Prostate gland (tissue), 2 donors: ENCODE results near the gene NUDCD3. TPM values are rescaled to one million over a fixed set of nuclear protein-coding genes. Genes with fewer than 3 reads are reported as not detected.

Experiments
- DNase-seq: peaks from one replicate; pipeline ENCODE4 v3.0.0-alpha.2; 2019; ENCODE audit warnings: low spot score
- H3K27ac ChIP-seq, 2 donors: fragments of 200-600 bp; sonication (generic); 2 replicates each; pipeline ENCODE4 v1.5.1; 2017 to 2019
- H3K27me3 ChIP-seq: fragments of 200-600 bp; sonication (generic); replicated peaks from 2 replicates; pipeline ENCODE4 v1.5.1; 2019; ENCODE audit not compliant: insufficient read depth
- H3K36me3 ChIP-seq, 2 donors: fragments of 200-600 bp; sonication (generic); 1 replicate in 1 of 2; 2 replicates in 1 of 2; pipeline versions ENCODE4 v1.5.1 to v1.8.1; 2017 to 2019
- H3K4me1 ChIP-seq: fragments of 200-600 bp; sonication (generic); replicated peaks from 2 replicates; pipeline ENCODE4 v1.5.1; 2019
- H3K4me3 ChIP-seq, 2 donors: fragments of 200-600 bp; sonication (generic); 2 replicates each; pipeline ENCODE4 v1.5.1; 2017 to 2019
- H3K9me3 ChIP-seq: fragments of 200-600 bp; sonication (generic); 2 replicates; pipeline ENCODE4 v1.5.1; 2017
- POLR2A ChIP-seq: fragments of 450-650 bp; IDR thresholded peaks from one replicate; pipeline ENCODE4 v1.6.1; 2016; ENCODE audit warnings: antibody characterized with exemption, mild to moderate bottlenecking
- POLR2AphosphoS5 ChIP-seq: sonication (generic); formaldehyde crosslinking; IDR thresholded peaks from one replicate; pipeline ENCODE4 v1.6.1; 2017; ENCODE audit warnings: antibody characterized with exemption
- WGBS: methylation state at CpG from one replicate; pipeline ENCODE4 v1.1.5; 2018; 5-methylcytosine and 5-hydroxymethylcytosine counted together
- intact Hi-C: fragments of 100-400 bp; cut with DNase I; formaldehyde crosslinking; loops from one replicate; pipeline ENCODE4 v1.14.2; 2022
- total RNA-seq, 2 donors: library from RNA; depleted of rRNA; stranded (reverse); fragments of >200 nt; gene quantifications; one replicate each; pipeline ENCODE4 v1.1.0, GENCODE V29; 2016
- TF ChIP-seq, protein P1 (sequence below), 4 experiments: fragments of 200-600 bp in 2 of 4; fragments of 450-650 bp in 2 of 4; sonication (generic) in 2 of 4; IDR thresholded peaks; 1 replicate in 3 of 4; 2 replicates in 1 of 4; pipeline ENCODE4 v1.5.1; 2016 to 2019; ENCODE audit warnings: antibody characterized with exemption in 4 of 4, mild to moderate bottlenecking in 2 of 4, moderate library complexity in 2 of 4

Gene NUDCD3
- total RNA-seq, 2 donors from 2014 or later: 55.2 to 55.9 TPM

DNA sequence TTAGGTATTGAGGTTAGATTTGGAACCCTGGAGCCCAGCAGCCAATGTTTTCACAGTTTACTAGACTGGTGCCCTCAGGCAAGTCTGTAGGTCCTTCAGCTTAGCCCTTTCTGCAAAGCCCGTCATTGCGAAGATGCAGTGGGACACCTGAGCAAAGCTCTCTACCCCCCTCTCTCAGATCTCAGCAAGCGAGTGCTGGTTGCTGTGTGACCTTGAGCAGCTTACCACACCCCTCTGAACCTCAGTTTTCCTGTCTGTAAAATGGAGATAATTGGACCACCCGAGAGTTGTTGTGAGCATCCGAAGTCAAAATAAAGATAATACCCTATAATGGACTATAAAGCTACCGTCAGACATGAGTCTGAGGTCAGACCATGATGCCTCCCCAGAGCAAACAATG, 47.0 kb upstream of the NUDCD3 start:
- DNase-seq: no peak
- intact Hi-C loops: no loop called here
- 96% methylated on average over 6 of the region's 6 CpGs for WGBS
- TF ChIP-seq, protein P1, sequence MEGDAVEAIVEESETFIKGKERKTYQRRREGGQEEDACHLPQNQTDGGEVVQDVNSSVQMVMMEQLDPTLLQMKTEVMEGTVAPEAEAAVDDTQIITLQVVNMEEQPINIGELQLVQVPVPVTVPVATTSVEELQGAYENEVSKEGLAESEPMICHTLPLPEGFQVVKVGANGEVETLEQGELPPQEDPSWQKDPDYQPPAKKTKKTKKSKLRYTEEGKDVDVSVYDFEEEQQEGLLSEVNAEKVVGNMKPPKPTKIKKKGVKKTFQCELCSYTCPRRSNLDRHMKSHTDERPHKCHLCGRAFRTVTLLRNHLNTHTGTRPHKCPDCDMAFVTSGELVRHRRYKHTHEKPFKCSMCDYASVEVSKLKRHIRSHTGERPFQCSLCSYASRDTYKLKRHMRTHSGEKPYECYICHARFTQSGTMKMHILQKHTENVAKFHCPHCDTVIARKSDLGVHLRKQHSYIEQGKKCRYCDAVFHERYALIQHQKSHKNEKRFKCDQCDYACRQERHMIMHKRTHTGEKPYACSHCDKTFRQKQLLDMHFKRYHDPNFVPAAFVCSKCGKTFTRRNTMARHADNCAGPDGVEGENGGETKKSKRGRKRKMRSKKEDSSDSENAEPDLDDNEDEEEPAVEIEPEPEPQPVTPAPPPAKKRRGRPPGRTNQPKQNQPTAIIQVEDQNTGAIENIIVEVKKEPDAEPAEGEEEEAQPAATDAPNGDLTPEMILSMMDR (IDR thresholded peaks at IDR 0.05): no peak
- TF ChIP-seq POLR2AphosphoS5: no peak
- Histone ChIP-seq H3K36me3 (no peaks in the 10 kb centered on the region), H3K4me1 (no peaks in the 10 kb centered on the region), H3K9me3 (no peaks in the 10 kb centered on the region), H3K27ac (no peak overlapping the region), H3K4me3 (no peak overlapping the region), H3K27me3 (no peaks in the 10 kb centered on the region)

DNA sequence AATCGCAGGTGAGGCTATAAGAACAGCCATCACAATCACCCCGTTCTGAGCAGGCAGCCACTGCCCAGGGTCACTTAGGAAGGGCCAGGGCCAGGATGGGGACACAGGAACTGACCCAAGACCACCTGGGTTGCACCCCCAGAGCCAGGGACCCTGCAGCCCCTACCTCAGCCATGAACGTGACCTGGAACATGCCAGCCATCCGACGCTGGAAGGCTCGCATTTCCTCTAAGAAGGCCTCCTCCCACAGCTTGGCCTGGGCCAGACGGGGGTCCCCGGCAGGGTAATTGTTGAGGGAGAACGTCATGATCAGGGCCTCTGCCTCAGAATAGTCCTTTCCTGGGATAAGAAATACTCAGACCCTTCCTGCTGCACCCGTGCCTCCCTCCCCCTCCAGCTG, 45.6 kb upstream of the NUDCD3 start:
- Histone ChIP-seq H3K9me3 (no peaks in the 10 kb centered on the region), H3K4me3 (no peak overlapping the region), H3K27me3 (no peaks in the 10 kb centered on the region), H3K27ac (no peak overlapping the region), H3K4me1 (no peaks in the 10 kb centered on the region), H3K36me3 (no peaks in the 10 kb centered on the region)
- intact Hi-C loops: no loop called here
- 81% methylated on average over 10 of the region's 10 CpGs for WGBS
- no peak for DNase-seq
- no peak for TF ChIP-seq POLR2A
- TF ChIP-seq, protein P1 (IDR thresholded peaks at IDR 0.05): no peak

DNA sequence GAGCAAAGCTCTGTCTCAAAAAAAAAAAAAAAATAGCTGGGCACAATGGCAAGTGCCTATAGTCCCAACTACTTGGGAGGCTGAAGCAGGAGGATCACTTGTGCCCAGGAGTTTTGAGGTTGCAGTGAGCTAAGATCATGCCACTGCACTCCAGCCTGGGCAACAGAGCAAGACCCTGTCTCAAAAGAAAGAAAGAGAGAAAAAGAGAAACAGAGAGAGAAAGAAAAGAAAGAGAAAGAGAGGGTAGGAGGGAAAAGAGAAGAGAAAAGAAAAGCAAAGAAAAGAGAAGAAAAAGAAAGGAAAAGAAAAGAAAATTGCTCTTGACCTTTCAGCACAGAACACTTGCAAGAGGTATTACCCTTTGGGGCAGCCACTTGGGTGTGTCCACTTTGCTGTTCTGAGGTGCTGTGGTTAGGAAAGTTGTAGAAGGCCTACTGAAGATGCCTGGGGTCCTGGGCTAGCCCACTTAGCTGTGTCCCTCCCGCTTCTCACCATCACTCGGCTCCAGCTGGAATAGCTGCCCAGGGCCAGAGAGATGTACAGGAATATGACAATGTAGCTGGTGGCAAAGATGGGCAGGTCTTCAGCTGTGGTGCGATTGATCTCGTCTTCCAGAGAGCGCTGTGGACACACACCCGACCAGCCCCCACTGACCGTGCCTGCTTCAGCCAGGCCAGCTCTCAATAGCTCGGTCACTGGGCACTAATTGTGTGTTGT, 45.0 kb upstream of the NUDCD3 start:
- H3K4me3 ChIP-seq: no peak overlapping the region
- no peaks in the 10 kb centered on the region for H3K9me3 ChIP-seq
- TF ChIP-seq POLR2AphosphoS5: no peak
- 92% methylated on average over 8 of the region's 8 CpGs for WGBS
- no peak for DNase-seq
- H3K4me1 ChIP-seq: no peaks in the 10 kb centered on the region
- H3K27me3 ChIP-seq: no peaks in the 10 kb centered on the region
- intact Hi-C loops: no loop called here
- no peak overlapping the region for H3K27ac ChIP-seq
- no peaks in the 10 kb centered on the region for H3K36me3 ChIP-seq

DNA sequence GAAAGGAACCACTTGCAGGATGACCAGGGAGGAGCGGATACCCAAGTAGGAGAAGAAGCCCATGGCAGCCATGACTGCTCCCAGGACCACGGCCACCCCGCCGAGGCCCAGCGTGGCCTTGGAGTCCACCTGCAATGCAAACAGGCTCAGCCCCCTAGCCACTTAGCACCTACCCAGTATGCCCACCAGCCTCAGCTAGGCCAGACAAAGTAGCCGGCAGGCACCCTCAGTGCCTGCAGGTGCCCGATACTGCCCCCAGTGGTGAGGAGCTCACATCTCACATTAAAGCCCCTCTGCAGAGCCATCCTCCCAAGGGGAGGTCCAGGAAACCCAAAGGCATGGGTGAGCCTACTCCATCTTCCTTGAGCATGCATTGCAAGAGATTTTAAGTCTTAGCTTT, 44.0 kb upstream of the NUDCD3 start:
- Histone ChIP-seq H3K4me3 (no peak overlapping the region), H3K4me1 (no peaks in the 10 kb centered on the region), H3K9me3 (no peaks in the 10 kb centered on the region), H3K27ac (no peak overlapping the region), H3K36me3 (no peaks in the 10 kb centered on the region), H3K27me3 (no peaks in the 10 kb centered on the region)
- 69% methylated on average over 5 of the region's 7 CpGs for WGBS
- intact Hi-C loops: no loop called here
- DNase-seq: no peak
- no peak for TF ChIP-seq POLR2A
- no peak for TF ChIP-seq POLR2AphosphoS5
- TF ChIP-seq, protein P1 (IDR thresholded peaks at IDR 0.05): no peak

DNA sequence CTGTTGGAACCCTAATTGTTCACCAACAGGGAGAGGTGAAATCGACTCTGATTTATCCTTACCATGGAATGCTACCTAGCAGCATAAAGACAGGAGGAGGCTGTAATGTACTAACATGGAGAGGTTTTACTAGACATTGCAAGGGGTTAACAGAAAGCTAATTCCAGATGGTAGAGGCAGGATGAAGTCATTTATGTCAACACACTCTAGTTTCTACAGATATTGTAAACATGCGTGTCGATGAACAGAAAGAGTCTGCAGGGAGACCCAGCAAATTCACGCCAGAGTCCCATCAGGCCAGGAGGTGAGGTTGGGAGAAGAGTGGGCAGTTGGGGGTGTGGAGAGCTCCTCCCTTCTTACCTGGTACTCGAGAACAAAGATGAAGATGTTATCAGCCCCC, 43.6 kb upstream of the NUDCD3 start:
- intact Hi-C loops: no loop called here
- no peaks in the 10 kb centered on the region for H3K4me1 ChIP-seq

More for the DNA sequence above, 43.6 kb upstream of the NUDCD3 start:
- Histone ChIP-seq H3K27me3 (no peaks in the 10 kb centered on the region), H3K9me3 (no peaks in the 10 kb centered on the region), H3K36me3 (no peaks in the 10 kb centered on the region), H3K27ac (no peak overlapping the region), H3K4me3 (no peak overlapping the region)
- TF ChIP-seq POLR2AphosphoS5 (no peak), POLR2A (no peak)
- TF ChIP-seq, protein P1 (IDR thresholded peaks at IDR 0.05): no peak
- DNase-seq: no peak
- WGBS: 46% methylated on average over 5 of the region's 5 CpGs
